IMR-90 (cell line): ENCODE data around the gene NOX4. TPM values are rescaled to one million over a fixed set of nuclear protein-coding genes. Genes with fewer than 3 reads are reported as not detected.

Source experiments
- ATAC-seq: fragments of 200-7000 bp; cut with Tn5 transposase; 2 replicates; pipeline ENCODE4 v1.9.1; 2020; ENCODE audit warnings: low read depth, mild to moderate bottlenecking, moderate library complexity
- BruUV-seq: library from RNA; stranded (reverse); fragments of 400-500 nt; replicated peaks from 2 replicates; lab custom pipeline; 2021; lab: Mats Ljungman, UMichigan
- CTCF ChIA-PET: fragments of 300-600 bp; formaldehyde crosslinking; extraction: SDS; loops from one replicate; lab custom pipeline; 2021; ENCODE audit warnings: antibody characterized with exemption; lab: Yijun Ruan, JAX
- POLR2A ChIA-PET: fragments of 300-600 bp; sonication (Branson Sonifier 250); formaldehyde crosslinking; loops from one replicate; lab custom pipeline; 2022; ENCODE audit warnings: antibody characterized with exemption; ENCODE audit not compliant: unreplicated experiment; lab: Charles Lee
- DNase-seq: peaks from one replicate; pipeline ENCODE4 v3.0.0; 2013
- H2AFZ ChIP-seq: replicated peaks from 2 replicates; pipeline ENCODE3; 2013; ENCODE audit warnings: low read length, mild to moderate bottlenecking; ENCODE audit not compliant: poor library complexity
- H2AK5ac ChIP-seq: 2 replicates; pipeline ENCODE4 v1.6.1; 2013; ENCODE audit warnings: low read depth, low read length, inconsistent platforms
- H2AK9ac ChIP-seq: replicated peaks from 2 replicates; pipeline ENCODE3; 2013; ENCODE audit warnings: mild to moderate bottlenecking, low read depth, low read length, moderate library complexity; ENCODE audit not compliant: poor library complexity
- H2BK120ac ChIP-seq: 2 replicates; pipeline ENCODE4 v1.6.1; 2013; ENCODE audit warnings: low read depth, low read length, inconsistent platforms
- H2BK15ac ChIP-seq: 3 replicates; pipeline ENCODE4 v1.6.1; 2013; ENCODE audit warnings: low read depth, low read length, inconsistent platforms
- H2BK20ac ChIP-seq: 2 replicates; pipeline ENCODE4 v1.6.1; 2013; ENCODE audit warnings: low read depth, mild to moderate bottlenecking, inconsistent platforms, low read length, moderate library complexity
- H2BK5ac ChIP-seq: 2 replicates; pipeline ENCODE4 v1.6.1; 2013; ENCODE audit warnings: mild to moderate bottlenecking, low read depth, low read length, inconsistent platforms; ENCODE audit not compliant: poor library complexity, severe bottlenecking
- H3K14ac ChIP-seq: replicated peaks from 2 replicates; pipeline ENCODE4 v1.6.1; 2013; ENCODE audit warnings: low read depth, low read length, inconsistent platforms
- H3K18ac ChIP-seq: 2 replicates; pipeline ENCODE4 v1.6.1; 2013; ENCODE audit warnings: low read depth, low read length, control low read depth
- H3K23ac ChIP-seq: 2 replicates; pipeline ENCODE4 v1.6.1; 2013; ENCODE audit warnings: low read depth, low read length, inconsistent platforms
- H3K27ac ChIP-seq: 2 replicates; pipeline ENCODE4 v1.5.1; 2013; ENCODE audit warnings: mild to moderate bottlenecking, control low read depth, low read length; ENCODE audit not compliant: insufficient read depth
- H3K27me3 ChIP-seq: 2 replicates; pipeline ENCODE4 v1.6.1; 2013; ENCODE audit warnings: low read length; ENCODE audit not compliant: control insufficient read depth, insufficient read depth
- H3K36me3 ChIP-seq: 2 replicates; pipeline ENCODE4 v1.6.1; 2013; ENCODE audit warnings: low read length, mixed read lengths; ENCODE audit not compliant: control insufficient read depth, insufficient read depth
- H3K4ac ChIP-seq: 2 replicates; pipeline ENCODE4 v1.6.1; 2013; ENCODE audit warnings: low read depth, low read length, inconsistent platforms
- H3K4me1 ChIP-seq: 2 replicates; pipeline ENCODE4 v1.6.1; 2013; ENCODE audit warnings: low read length, mixed read lengths; ENCODE audit not compliant: control insufficient read depth, insufficient read depth
- H3K4me2 ChIP-seq: 2 replicates; pipeline ENCODE4 v1.6.1; 2013; ENCODE audit warnings: low read depth, mild to moderate bottlenecking, control low read depth, low read length, moderate library complexity
- H3K4me3 ChIP-seq: 2 replicates; pipeline ENCODE4 v1.5.1; 2013; ENCODE audit warnings: low read depth, mild to moderate bottlenecking, control low read depth, low read length, moderate library complexity; ENCODE audit not compliant: insufficient read depth
- H3K56ac ChIP-seq: 2 replicates; pipeline ENCODE4 v1.6.1; 2013; ENCODE audit warnings: low read length, inconsistent platforms; ENCODE audit not compliant: insufficient read depth; ENCODE audit errors: extremely low read depth
- H3K79me1 ChIP-seq, 2 experiments: 2 replicates each; pipeline ENCODE4 v1.6.1; 2013; ENCODE audit warnings: low read length in 2 of 2, inconsistent platforms in 1 of 2, low read depth in 1 of 2
- H3K9ac ChIP-seq: 2 replicates; pipeline ENCODE4 v1.6.1; 2013; ENCODE audit warnings: low read depth, low read length, control low read depth
- H3K9me1 ChIP-seq: 2 replicates; pipeline ENCODE4 v1.6.1; 2013; ENCODE audit warnings: low read length, inconsistent platforms; ENCODE audit not compliant: insufficient read depth
- H3K9me3 ChIP-seq: 2 replicates; pipeline ENCODE4 v1.6.1; 2013; ENCODE audit warnings: low read length; ENCODE audit not compliant: control insufficient read depth, insufficient read depth
- H4K20me1 ChIP-seq: 2 replicates; pipeline ENCODE4 v1.6.1; 2013; ENCODE audit warnings: low read length, inconsistent platforms; ENCODE audit not compliant: insufficient read depth
- H4K5ac ChIP-seq: 2 replicates; pipeline ENCODE4 v1.6.1; 2013; ENCODE audit warnings: mild to moderate bottlenecking, low read depth, low read length, control low read depth
- H4K8ac ChIP-seq, 2 experiments: 2 replicates each; pipeline ENCODE4 v1.6.1; 2013; ENCODE audit warnings: low read depth in 2 of 2, low read length in 2 of 2, control low read depth in 1 of 2, inconsistent platforms in 1 of 2
- H4K91ac ChIP-seq: 2 replicates; pipeline ENCODE4 v1.6.1; 2013; ENCODE audit warnings: low read depth, low read length, inconsistent platforms; ENCODE audit not compliant: insufficient read depth
- CEBPB ChIP-seq: IDR thresholded peaks from 2 replicates; pipeline ENCODE4 v1.6.1; 2012; ENCODE audit warnings: low read depth, low read length, improper control_type of control experiment
- CHD1 ChIP-seq: IDR thresholded peaks from 2 replicates; pipeline ENCODE4 v1.6.1; 2012; ENCODE audit warnings: low read depth, low read length, improper control_type of control experiment
- ELK1 ChIP-seq: fragments of 150-350 bp; IDR thresholded peaks from 2 replicates; pipeline ENCODE4 v1.6.1; 2016; ENCODE audit warnings: low read depth, mild to moderate bottlenecking, low read length, moderate library complexity, borderline replicate concordance
- MAZ ChIP-seq: IDR thresholded peaks from 2 replicates; pipeline ENCODE4 v1.6.1; 2012; ENCODE audit warnings: low read depth, mild to moderate bottlenecking, low read length, improper control_type of control experiment, moderate library complexity, borderline replicate concordance
- NFE2L2 ChIP-seq: fragments of 150-350 bp; IDR thresholded peaks from 2 replicates; pipeline ENCODE4 v1.6.1; 2016; ENCODE audit warnings: low read depth, mild to moderate bottlenecking, low read length
- POLR2A ChIP-seq: IDR thresholded peaks from 2 replicates; pipeline ENCODE4 v1.6.1; 2012; ENCODE audit warnings: mild to moderate bottlenecking, low read depth, low read length
- RAD21 ChIP-seq: IDR thresholded peaks from 2 replicates; pipeline ENCODE4 v1.6.1; 2012; ENCODE audit warnings: low read length, improper control_type of control experiment
- RCOR1 ChIP-seq: IDR thresholded peaks from 2 replicates; pipeline ENCODE4 v1.6.1; 2012; ENCODE audit warnings: mild to moderate bottlenecking, low read length, improper control_type of control experiment; ENCODE audit not compliant: insufficient replicate concordance
- RFX5 ChIP-seq: IDR thresholded peaks from 2 replicates; pipeline ENCODE4 v1.8.0; 2012; ENCODE audit warnings: low read depth, mild to moderate bottlenecking, low read length, moderate library complexity
- SMC3 ChIP-seq: fragments of 150-350 bp; IDR thresholded peaks from 2 replicates; pipeline ENCODE4 v1.6.1; 2016; ENCODE audit warnings: low read depth, mild to moderate bottlenecking, antibody characterized with exemption, low read length, moderate library complexity
- WGBS, 2 experiments: methylation state at CpG; one replicate each; pipeline versions ENCODE4 v1.1.5 to v1.1.7; 2013; ENCODE audit warnings: missing lambda C conversion rate in 2 of 2; ENCODE audit not compliant: insufficient read length in 1 of 2; ENCODE audit errors: extremely low coverage in 2 of 2; 5-methylcytosine and 5-hydroxymethylcytosine counted together
- dilution Hi-C: fragments of 300-500 bp; cut with HindIII; formaldehyde crosslinking; loops from one replicate; pipeline ENCODE4 v1.14.3; 2018; ENCODE audit warnings: low sequenced_read_pairs; ENCODE audit not compliant: unreplicated experiment
- in situ Hi-C: fragments of 300-500 bp; cut with MboI; formaldehyde crosslinking; loops from 3 replicates; pipeline ENCODE4 v1.14.3; 2019; ENCODE audit warnings: low sequenced_read_pairs, inconsistent platforms, mixed read lengths
- intact Hi-C: fragments of 100-400 bp; cut with micrococcal nuclease; formaldehyde crosslinking; loops from 2 replicates; pipeline ENCODE4 v1.10.0; 2022
- polyA plus RNA-seq, 3 experiments: library from polyadenylated mRNA; depleted of rRNA; stranded (reverse); fragments of >200 nt; gene quantifications; 2 replicates each; pipeline ENCODE4 v1.2.3, GENCODE V29; 2012; ENCODE audit warnings: low replicate concordance in 1 of 3
- total RNA-seq: library from RNA; depleted of rRNA; stranded (reverse); fragments of >200 nt; gene quantifications from 2 replicates; pipeline ENCODE4 v1.2.3, GENCODE V29; 2012

NOX4 gene
- total and polyA plus RNA-seq, 2 of the 4 experiments (the other 2 are of a cell fraction), result 4.7 to 11.7 TPM

- H4K5ac ChIP-seq, result no peak overlapping the region
- H3K4me3 ChIP-seq, result no peak overlapping the region
- H2AK9ac ChIP-seq, result no peak overlapping the region
- H4K91ac ChIP-seq, result no peak overlapping the region
- in situ Hi-C loops (no loop called here), dilution Hi-C loops (no loop called here), intact Hi-C loops (no loop called here)
- no peak overlapping the region for H2BK20ac ChIP-seq
- H2BK5ac ChIP-seq, result no peak overlapping the region
- H3K27me3 ChIP-seq, result no peaks in the 10 kb centered on the region
- ChIA-PET CTCF (no interaction called here), POLR2A (no interaction called here)
- no peak for TF ChIP-seq RAD21
- no peak for TF ChIP-seq CHD1
- TF ChIP-seq ELK1, result no peak
- no peak for TF ChIP-seq CEBPB
- no peak for TF ChIP-seq NFE2L2
- no peak for TF ChIP-seq POLR2A
- no peak for TF ChIP-seq MAZ
- no peak for TF ChIP-seq RFX5
- no peak for TF ChIP-seq RCOR1
- TF ChIP-seq SMC3, result no peak
- no peak overlapping the region for H3K27ac ChIP-seq
- H3K9me1 ChIP-seq, result no peaks in the 10 kb centered on the region
- no peak overlapping the region for H2AFZ ChIP-seq
- ATAC-seq, result no peak
- no peak overlapping the region for H2BK120ac ChIP-seq
- no peak overlapping the region for H3K9ac ChIP-seq
- H3K4me2 ChIP-seq, result no peak overlapping the region
- H3K56ac ChIP-seq, result no peak overlapping the region
- H3K4me1 ChIP-seq, result no peaks in the 10 kb centered on the region
- H3K23ac ChIP-seq, result no peak overlapping the region
- BruUV-seq, result no TSS peak
- H2AK5ac ChIP-seq, result no peak overlapping the region
- H3K79me1 ChIP-seq, result no peaks in the 10 kb centered on the region
- WGBS, 2 experiments, result no CpG with 5 or more reads among the region's 1 CpG
- H3K9me3 ChIP-seq, result no peaks in the 10 kb centered on the region
- no peaks in the 10 kb centered on the region for H3K36me3 ChIP-seq
- H3K14ac ChIP-seq, result no peak overlapping the region
- no peak overlapping the region for H4K8ac ChIP-seq
- no peak overlapping the region for H2BK15ac ChIP-seq
- H4K20me1 ChIP-seq, result no peaks in the 10 kb centered on the region
- no peak overlapping the region for H3K4ac ChIP-seq
- no peak for DNase-seq
- no peak overlapping the region for H3K18ac ChIP-seq
Measured at GRCh38 chr11:89521792-89522191, 30.6 kb upstream of the NOX4 start.
